Stimulated activated CD4-positive, alpha-beta T cell treated with anti-CD3 and anti-CD28 coated beads, Interleukin-15, amount 100 ng/mL, for 24 hours (primary cell): ENCODE data around the gene NOA1.
"Not testable (repeated sequence)": the region's sequence is repeated elsewhere in the genome, so short reads cannot be mapped to it uniquely, and the experiment has no call there.

Source experiments
- DNase-seq: peaks from one replicate; pipeline ENCODE4 v3.0.0-alpha.2; 2020

Gene NOA1

GRCh38 chr4:56953680-56954520, 23.5 kb downstream of the NOA1 start:
- no peak for DNase-seq

DNA sequence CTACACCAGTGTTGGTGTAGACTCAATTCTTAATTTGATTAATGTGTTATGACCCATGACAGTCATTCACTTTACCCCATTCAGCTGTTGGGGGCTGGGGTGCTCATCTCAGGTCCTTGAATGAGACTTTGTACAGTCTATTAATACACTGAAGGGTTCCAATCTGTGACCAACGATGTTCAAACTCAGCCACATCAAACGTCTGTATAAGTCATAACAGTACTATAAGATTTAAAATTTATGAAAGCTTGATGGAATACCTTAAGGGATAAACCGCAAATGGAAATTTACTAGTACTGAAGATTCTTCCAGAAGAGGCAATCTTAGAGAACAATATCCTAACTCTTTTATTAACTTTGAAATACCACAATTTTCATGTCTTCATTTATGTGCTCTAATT, 36.0 kb downstream of the NOA1 start:
- no peak for DNase-seq

GRCh38 chr4:56940971-56941370, 36.4 kb downstream of the NOA1 start:
- no peak for DNase-seq

- no peak for DNase-seq
These were observed 37.0 kb downstream of the NOA1 start for GRCh38 chr4:56940403-56940802.

DNA sequence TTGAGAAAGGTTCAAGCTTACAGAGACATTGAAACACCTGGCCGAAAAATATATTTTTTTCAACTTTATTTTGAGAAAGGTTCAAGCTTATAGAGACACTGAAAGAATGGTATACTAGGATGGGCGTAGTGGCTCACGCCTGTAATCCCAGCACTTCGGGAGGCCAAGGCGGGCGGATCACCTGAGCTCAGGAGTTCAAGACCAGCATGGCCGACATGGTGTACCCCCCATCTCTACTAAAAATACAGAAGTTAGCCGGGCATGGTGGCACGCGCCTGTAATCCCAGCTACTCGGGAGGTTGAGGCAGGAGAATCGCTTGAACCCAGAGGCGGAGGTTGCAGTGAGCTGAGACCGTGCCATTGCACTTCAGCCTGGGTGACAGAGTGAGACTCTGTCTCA, 37.6 kb downstream of the NOA1 start:
- DNase-seq = not testable (repeated sequence)

- DNase-seq = no peak
These were observed 40.1 kb downstream of the NOA1 start for GRCh38 chr4:56937262-56937661.

- DNase-seq = no peak
These were observed 45.5 kb downstream of the NOA1 start for GRCh38 chr4:56931924-56932323.

DNA sequence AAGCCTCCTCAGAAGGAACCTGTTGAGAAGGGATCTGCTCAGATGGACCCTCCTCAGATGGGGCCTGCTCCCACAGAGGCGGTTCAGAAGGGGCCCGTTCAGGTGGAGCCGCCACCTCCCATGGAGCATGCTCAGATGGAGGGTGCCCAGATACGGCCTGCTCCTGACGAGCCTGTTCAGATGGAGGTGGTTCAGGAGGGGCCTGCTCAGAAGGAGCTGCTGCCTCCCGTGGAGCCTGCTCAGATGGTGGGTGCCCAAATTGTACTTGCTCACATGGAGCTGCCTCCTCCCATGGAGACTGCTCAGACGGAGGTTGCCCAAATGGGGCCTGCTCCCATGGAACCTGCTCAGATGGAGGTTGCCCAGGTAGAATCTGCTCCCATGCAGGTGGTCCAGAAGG, 46.8 kb downstream of the NOA1 start:
- no peak for DNase-seq

DNA sequence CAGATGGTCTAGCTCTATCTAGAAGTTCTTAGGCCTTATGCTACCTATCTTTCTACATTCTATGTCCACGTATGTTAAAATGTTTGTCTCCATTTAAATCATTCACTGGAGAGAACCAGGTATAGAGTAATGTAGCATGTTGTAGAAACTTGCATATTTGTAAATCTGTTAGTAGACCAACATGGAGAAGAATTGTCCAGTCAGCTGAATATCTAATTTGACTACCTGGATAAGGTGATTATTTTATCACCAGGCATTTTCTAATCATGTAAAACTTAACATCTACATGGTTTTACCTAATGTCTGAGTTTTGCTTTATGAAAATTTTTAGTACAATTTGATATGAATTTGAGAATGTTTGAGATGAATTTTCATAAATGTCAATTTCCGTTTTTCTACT, 50.2 kb downstream of the NOA1 start:
- no peak for DNase-seq

GRCh38 chr4:56914977-56915376, 62.4 kb downstream of the NOA1 start:
- DNase-seq = not testable (repeated sequence)

- no peak for DNase-seq
These were observed 63.1 kb downstream of the NOA1 start for GRCh38 chr4:56914336-56914735.
